ENCODE results near the gene SH3BP5L. TPM values are rescaled to one million over a fixed set of nuclear protein-coding genes. Genes with fewer than 3 reads are reported as not detected.

The SH3BP5L gene
- total and polyA plus RNA-seq, 8 donors, result 9.6 to 20.0 (median 13.8) TPM

GRCh38 chr1:248825136-248825535 is 579 bp downstream of the SH3BP5L start:
- 21 to 37% (median 23%) methylated on average over 10 of the region's 10 CpGs for WGBS, 5 donors

GRCh38 chr1:248824701-248825100 is 1.0 kb downstream of the SH3BP5L start:
- DNase-seq, result no peak
- H3K9me3 ChIP-seq, result no peaks in the 10 kb centered on the region
- peaks cover 10 to 40% (median 31%) of the 10 kb centered on the region in 4 donors for H3K36me3 ChIP-seq
- TF ChIP-seq POLR2A (IDR thresholded peaks at IDR 0.05) (no peak), POLR2AphosphoS5 (IDR thresholded peaks at IDR 0.05) (no peak), CTCF (IDR thresholded peaks at IDR 0.05) (no peak), EP300 (IDR thresholded peaks at IDR 0.05) (no peak)
- peak overlapping the region; percentile 76 to 91 (median 90) for H3K4me3 ChIP-seq
- no peaks in the 10 kb centered on the region for H3K27me3 ChIP-seq
- intact Hi-C loops (cut with DNase I; ENCODE audit: low total_unique reads), result no loop called here
- peak overlapping the region in 3 of 5 donors; percentile 96 to 99 (median 96) for H3K27ac ChIP-seq
- WGBS, 5 donors, result 82 to 88% (median 87%) methylated on average over 3 of the region's 3 CpGs
- peaks cover 53 to 67% (median 62%) of the 10 kb centered on the region in 4 donors for H3K4me1 ChIP-seq

More at GRCh38 chr1:248825136-248825535, 579 bp downstream of the SH3BP5L start:
- no peak for TF ChIP-seq EP300 (IDR thresholded peaks at IDR 0.05)
- TF ChIP-seq CTCF (IDR thresholded peaks at IDR 0.05), result no peak
- no peak for TF ChIP-seq POLR2A (IDR thresholded peaks at IDR 0.05)
- TF ChIP-seq POLR2AphosphoS5 (IDR thresholded peaks at IDR 0.05), result no peak
- peaks cover 53 to 64% (median 59%) of the 10 kb centered on the region in 4 donors for H3K4me1 ChIP-seq
- peak in 1 of 2 donors; percentile 34 for DNase-seq
- H3K27ac ChIP-seq, result peak overlapping the region in 4 of 5 donors; percentile 96 to 99 (median 96)
- no peaks in the 10 kb centered on the region for H3K9me3 ChIP-seq
- no peaks in the 10 kb centered on the region for H3K27me3 ChIP-seq
- peaks cover 8 to 37% (median 28%) of the 10 kb centered on the region in 4 donors for H3K36me3 ChIP-seq
- intact Hi-C loops (cut with DNase I; ENCODE audit: low total_unique reads), result no loop called here
- H3K4me3 ChIP-seq, result peak overlapping the region; percentile 76 to 91 (median 90)

- Histone ChIP-seq H3K4me1 (peaks cover 53 to 70% (median 62%) of the 10 kb centered on the region in 4 donors), H3K27me3 (no peaks in the 10 kb centered on the region), H3K4me3 (peak overlapping the region in 3 of 4 donors; percentile 76 to 91 (median 88)), H3K27ac (peak overlapping the region in 2 of 5 donors; percentile 96 to 99), H3K36me3 (peaks cover 10 to 40% (median 31%) of the 10 kb centered on the region in 4 donors), H3K9me3 (no peaks in the 10 kb centered on the region)
- TF ChIP-seq CTCF (IDR thresholded peaks at IDR 0.05), result no peak
- TF ChIP-seq POLR2A (IDR thresholded peaks at IDR 0.05), result no peak
- TF ChIP-seq POLR2AphosphoS5 (IDR thresholded peaks at IDR 0.05), result no peak
- TF ChIP-seq EP300 (IDR thresholded peaks at IDR 0.05), result no peak
- DNase-seq, result no peak
- WGBS, 5 donors, result 100% methylated on average over 1 of the region's 1 CpG
- intact Hi-C loops (cut with DNase I; ENCODE audit: low total_unique reads), result no loop called here
Observed at GRCh38 chr1:248824301-248824700, 1.4 kb downstream of the SH3BP5L start.

GRCh38 chr1:248823517-248824001 is 2.2 kb downstream of the SH3BP5L start:
- H3K4me1 ChIP-seq, result peaks cover 53 to 77% (median 70%) of the 10 kb centered on the region in 4 donors
- H3K4me3 ChIP-seq, result peak overlapping the region in 2 of 4 donors; percentile 76 to 91

More at GRCh38 chr1:248823517-248824001, 2.2 kb downstream of the SH3BP5L start:
- Histone ChIP-seq H3K9me3 (no peaks in the 10 kb centered on the region), H3K27me3 (no peaks in the 10 kb centered on the region), H3K36me3 (peaks cover 10 to 44% (median 38%) of the 10 kb centered on the region in 4 donors), H3K27ac (no peak overlapping the region)
- WGBS, 5 donors, result 72 to 84% (median 82%) methylated on average over 2 of the region's 2 CpGs
- TF ChIP-seq POLR2A (IDR thresholded peaks at IDR 0.05) (no peak), EP300 (IDR thresholded peaks at IDR 0.05) (no peak), POLR2AphosphoS5 (IDR thresholded peaks at IDR 0.05) (no peak)
- DNase-seq, result no peak
- intact Hi-C loops (cut with DNase I; ENCODE audit: low total_unique reads), result no loop called here

Measured in stomach (tissue), 9 donors.